IPS-18a (cell line): ENCODE data around the gene RPS13.
"Not testable (repeated sequence)": the region's sequence is repeated elsewhere in the genome, so short reads cannot be mapped to it uniquely, and the experiment has no call there.

Experiments used
- H3K27ac ChIP-seq: one replicate; pipeline ENCODE4 v1.5.1; 2013; ENCODE audit warnings: low read length
- H3K27me3 ChIP-seq: one replicate; pipeline ENCODE4 v1.6.1; 2013; ENCODE audit warnings: mild to moderate bottlenecking, low read length; ENCODE audit not compliant: control insufficient read depth, insufficient read depth
- H3K36me3 ChIP-seq: one replicate; pipeline ENCODE4 v1.6.1; 2013; ENCODE audit warnings: low read depth, low read length; ENCODE audit not compliant: control insufficient read depth
- H3K4me1 ChIP-seq: one replicate; pipeline ENCODE4 v1.6.1; 2013; ENCODE audit warnings: low read depth, low read length; ENCODE audit not compliant: control insufficient read depth
- H3K4me3 ChIP-seq: one replicate; pipeline ENCODE4 v1.5.1; 2013; ENCODE audit warnings: low read length
- H3K9ac ChIP-seq: one replicate; pipeline ENCODE4 v1.6.1; 2013; ENCODE audit warnings: mild to moderate bottlenecking, low read length, moderate library complexity
- H3K9me3 ChIP-seq: one replicate; pipeline ENCODE4 v1.6.1; 2013; ENCODE audit warnings: low read depth, low read length; ENCODE audit not compliant: control insufficient read depth

The RPS13 gene

GRCh38 chr11:17076517-17077239 is 789 bp downstream of the RPS13 start:
- Histone ChIP-seq H3K9ac (peak overlapping the region; percentile 99), H3K27me3 (no peaks in the 10 kb centered on the region), H3K27ac (peak overlapping the region; percentile 81), H3K4me3 (peak overlapping the region; percentile 83), H3K9me3 (no peaks in the 10 kb centered on the region), H3K4me1 (no peaks in the 10 kb centered on the region), H3K36me3 (peaks cover 34% of the 10 kb centered on the region)

GRCh38 chr11:17075506-17075905 is 2.0 kb downstream of the RPS13 start:
- Histone ChIP-seq H3K4me1 (no peaks in the 10 kb centered on the region), H3K27me3 (no peaks in the 10 kb centered on the region), H3K9me3 (no peaks in the 10 kb centered on the region), H3K4me3 (peak overlapping the region; percentile 83), H3K9ac (no peak overlapping the region), H3K27ac (no peak overlapping the region), H3K36me3 (peaks cover 34% of the 10 kb centered on the region)

- H3K4me3 ChIP-seq: no peak overlapping the region
- H3K27ac ChIP-seq: no peak overlapping the region
- H3K9me3 ChIP-seq: no peaks in the 10 kb centered on the region
- no peak overlapping the region for H3K9ac ChIP-seq
- H3K4me1 ChIP-seq: no peaks in the 10 kb centered on the region
- no peaks in the 10 kb centered on the region for H3K27me3 ChIP-seq
- H3K36me3 ChIP-seq: peaks cover 34% of the 10 kb centered on the region
These were observed 4.0 kb downstream of the RPS13 start for GRCh38 chr11:17073370-17074027.

- Histone ChIP-seq H3K9me3 (no peaks in the 10 kb centered on the region), H3K36me3 (no peaks in the 10 kb centered on the region), H3K4me3 (no peak overlapping the region), H3K27me3 (no peaks in the 10 kb centered on the region), H3K4me1 (no peaks in the 10 kb centered on the region), H3K27ac (no peak overlapping the region), H3K9ac (no peak overlapping the region)
These were observed 10.1 kb downstream of the RPS13 start for GRCh38 chr11:17067417-17067816.

- no peak overlapping the region for H3K4me3 ChIP-seq
These were observed 10.8 kb downstream of the RPS13 start for GRCh38 chr11:17066691-17067090.

GRCh38 chr11:17063171-17064002 is 14.1 kb downstream of the RPS13 start:
- Histone ChIP-seq H3K4me1 (no peaks in the 10 kb centered on the region), H3K4me3 (no peak overlapping the region), H3K27me3 (no peaks in the 10 kb centered on the region), H3K27ac (no peak overlapping the region), H3K36me3 (no peaks in the 10 kb centered on the region), H3K9me3 (no peaks in the 10 kb centered on the region), H3K9ac (no peak overlapping the region)

More at GRCh38 chr11:17066691-17067090, 10.8 kb downstream of the RPS13 start:
- Histone ChIP-seq H3K4me1 (no peaks in the 10 kb centered on the region), H3K36me3 (no peaks in the 10 kb centered on the region), H3K9me3 (no peaks in the 10 kb centered on the region), H3K27me3 (no peaks in the 10 kb centered on the region), H3K27ac (no peak overlapping the region), H3K9ac (no peak overlapping the region)

GRCh38 chr11:17051146-17051545 is 26.3 kb downstream of the RPS13 start:
- H3K27ac ChIP-seq, H3K9ac ChIP-seq, H3K36me3 ChIP-seq, H3K9me3 ChIP-seq, H3K4me3 ChIP-seq, H3K27me3 ChIP-seq, H3K4me1 ChIP-seq: not testable (repeated sequence)

- H3K27me3 ChIP-seq, H3K4me3 ChIP-seq, H3K9ac ChIP-seq, H3K4me1 ChIP-seq, H3K36me3 ChIP-seq, H3K27ac ChIP-seq, H3K9me3 ChIP-seq: not testable (repeated sequence)
These were observed 29.0 kb downstream of the RPS13 start for GRCh38 chr11:17048491-17048890.

GRCh38 chr11:17046690-17047089 is 30.8 kb downstream of the RPS13 start:
- H3K9me3 ChIP-seq: no peaks in the 10 kb centered on the region
- no peaks in the 10 kb centered on the region for H3K4me1 ChIP-seq
- H3K36me3 ChIP-seq: no peaks in the 10 kb centered on the region
- H3K4me3 ChIP-seq: no peak overlapping the region
- no peak overlapping the region for H3K27ac ChIP-seq
- no peak overlapping the region for H3K9ac ChIP-seq
- no peaks in the 10 kb centered on the region for H3K27me3 ChIP-seq

GRCh38 chr11:17036666-17037658 is 40.5 kb downstream of the RPS13 start:
- Histone ChIP-seq H3K27me3 (no peaks in the 10 kb centered on the region), H3K4me3 (no peak overlapping the region), H3K27ac (no peak overlapping the region), H3K36me3 (no peaks in the 10 kb centered on the region), H3K4me1 (no peaks in the 10 kb centered on the region), H3K9me3 (no peaks in the 10 kb centered on the region), H3K9ac (no peak overlapping the region)

GRCh38 chr11:17034027-17034426 is 43.4 kb downstream of the RPS13 start:
- H3K27ac ChIP-seq, H3K9me3 ChIP-seq, H3K36me3 ChIP-seq, H3K4me1 ChIP-seq, H3K4me3 ChIP-seq, H3K27me3 ChIP-seq, H3K9ac ChIP-seq: not testable (repeated sequence)
